ENCODE data around the gene TPRKB.
"Not testable (repeated sequence)": the region's sequence is repeated elsewhere in the genome, so short reads cannot be mapped to it uniquely, and the experiment has no call there.

Gene TPRKB

DNA sequence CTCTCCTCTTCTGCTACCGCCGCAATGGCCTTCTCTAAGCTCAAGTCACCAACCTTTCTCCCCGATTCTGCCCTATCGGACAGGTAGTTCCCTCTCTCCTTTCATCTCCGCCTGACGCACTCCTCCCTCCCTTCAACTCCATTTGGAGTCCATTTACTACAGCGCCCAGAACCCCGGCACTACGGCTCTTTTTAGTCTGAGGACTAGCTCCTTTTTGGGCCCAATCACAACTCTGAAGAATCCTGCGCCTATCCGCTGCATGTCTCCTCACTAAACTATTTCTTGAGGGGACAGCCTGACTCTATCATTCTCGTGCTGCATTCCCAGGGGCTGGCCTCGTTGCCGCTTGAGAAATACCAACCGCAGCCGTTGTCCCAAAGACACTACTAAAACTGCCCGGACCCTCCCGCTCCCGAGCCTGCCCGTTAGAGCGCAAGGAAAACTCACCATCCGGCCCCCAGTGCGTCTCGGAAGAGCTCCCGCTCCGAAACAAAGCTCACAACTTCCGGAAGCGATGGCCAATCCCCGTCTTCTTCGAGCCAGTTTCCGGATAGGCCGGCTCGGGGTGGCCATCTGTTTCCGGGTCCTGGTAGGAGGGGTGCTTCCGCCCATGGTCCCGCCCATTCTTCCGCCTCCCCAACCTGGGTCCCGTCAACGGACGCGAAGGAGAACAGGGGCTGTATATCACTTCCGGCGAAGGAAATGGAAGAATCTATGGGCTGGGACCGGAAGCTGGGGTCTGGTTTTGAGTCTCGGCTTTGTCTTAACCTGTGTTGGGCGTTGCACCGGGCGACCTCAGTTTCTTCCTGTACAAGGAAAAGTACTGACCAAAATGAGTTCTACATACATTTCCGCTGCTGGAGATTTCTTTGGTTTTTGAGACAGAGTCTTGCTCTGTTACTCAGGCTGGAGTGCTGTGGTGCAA is at the start of gene TPRKB:
Gene TPRKB (minus strand): TSS at position 491 of the 925 bp plus-strand sequence. CDS start 2,776 bp downstream, outside the sequence.
- peak within 1 kb of the TSS in 20 of 21 experiments; percentile 59 to 85 (median 76) for H3K27ac ChIP-seq
- peak within 1 kb of the TSS; percentile 67 to 95 (median 76) for H3K4me3 ChIP-seq

GRCh38 chr2:73783883-73784282 is 46.7 kb upstream of the TPRKB start, which contains the start of gene C2orf78:
C2orf78 (plus strand) TSS chr2:73784183; CDS start chr2:73784310, 127 bp downstream.
- not testable (repeated sequence) for H3K27ac ChIP-seq, H3K4me3 ChIP-seq

DNA sequence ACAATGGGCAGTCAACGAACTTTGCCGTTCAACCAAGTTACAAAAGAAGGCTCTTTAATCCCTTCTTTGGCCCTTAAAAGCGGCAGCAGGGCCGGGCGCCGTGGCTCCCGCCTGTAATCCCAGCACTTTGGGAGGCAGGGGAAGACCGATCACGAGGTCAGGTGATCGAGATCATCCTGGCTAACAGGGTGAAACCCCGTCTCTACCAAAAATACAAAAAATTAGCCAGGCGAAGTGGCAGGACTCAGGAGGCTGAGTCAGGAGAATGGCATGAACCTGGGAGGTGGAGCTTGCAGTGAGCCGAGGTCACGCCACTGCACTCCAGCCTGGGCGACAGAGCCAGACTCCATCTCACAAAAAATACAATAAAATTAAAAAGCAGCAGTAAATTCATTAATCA is 46.3 kb upstream of the TPRKB start:
- H3K4me3 ChIP-seq, H3K27ac ChIP-seq: not testable (repeated sequence)

GRCh38 chr2:73780237-73780582 is 43.1 kb upstream of the TPRKB start:
- H3K4me3 ChIP-seq, result peak overlapping the region; percentile 65 to 95 (median 81)
- peak overlapping the region in 16 of 21 experiments; percentile 90 to 99 (median 96) for H3K27ac ChIP-seq

DNA sequence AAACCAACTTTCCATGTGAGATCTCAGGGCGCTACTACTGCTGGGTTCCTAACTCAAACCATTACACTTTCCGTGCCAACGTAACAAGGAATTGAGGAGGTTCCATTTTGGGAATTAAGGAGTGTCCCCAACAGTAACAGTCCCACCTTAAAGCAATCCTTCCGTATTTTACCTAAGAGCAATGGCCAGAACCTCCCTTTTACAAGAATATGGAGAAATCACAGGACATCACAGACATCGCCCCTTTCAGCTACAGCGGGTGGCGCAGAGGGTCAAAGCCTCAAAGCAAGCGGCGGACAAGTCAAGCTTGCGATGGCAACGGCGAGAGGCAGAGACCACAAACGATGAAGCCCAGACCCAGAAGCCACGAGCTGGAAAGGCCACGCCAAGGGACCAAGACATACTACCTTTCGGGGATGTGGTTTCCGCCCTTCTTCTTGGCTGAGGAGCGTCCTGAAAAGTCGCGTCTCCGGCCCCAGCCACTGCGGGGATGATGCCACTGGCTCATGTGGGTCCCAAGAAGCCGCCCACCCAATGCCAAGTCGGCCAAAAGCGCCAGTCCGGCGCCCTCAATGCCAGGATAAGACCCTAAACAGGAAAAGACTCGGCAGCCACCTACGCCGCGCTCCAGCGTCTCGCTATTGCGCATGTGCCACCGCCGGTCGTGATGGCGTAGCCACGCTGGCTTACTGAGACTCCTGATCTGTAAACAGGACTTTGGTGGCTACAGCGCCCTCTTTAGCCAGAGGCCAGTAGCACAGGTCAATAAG is 42.5 kb upstream of the TPRKB start, which contains the start of gene DUSP11:
Gene DUSP11 (minus strand): TSS at position 637 of the 770 bp plus-strand sequence. CDS start 129 bp downstream, at position 508.
- Histone ChIP-seq H3K4me3 (peak within 1 kb of the TSS; percentile 65 to 95 (median 81)), H3K27ac (peak within 1 kb of the TSS; percentile 37 to 99 (median 94))

DNA sequence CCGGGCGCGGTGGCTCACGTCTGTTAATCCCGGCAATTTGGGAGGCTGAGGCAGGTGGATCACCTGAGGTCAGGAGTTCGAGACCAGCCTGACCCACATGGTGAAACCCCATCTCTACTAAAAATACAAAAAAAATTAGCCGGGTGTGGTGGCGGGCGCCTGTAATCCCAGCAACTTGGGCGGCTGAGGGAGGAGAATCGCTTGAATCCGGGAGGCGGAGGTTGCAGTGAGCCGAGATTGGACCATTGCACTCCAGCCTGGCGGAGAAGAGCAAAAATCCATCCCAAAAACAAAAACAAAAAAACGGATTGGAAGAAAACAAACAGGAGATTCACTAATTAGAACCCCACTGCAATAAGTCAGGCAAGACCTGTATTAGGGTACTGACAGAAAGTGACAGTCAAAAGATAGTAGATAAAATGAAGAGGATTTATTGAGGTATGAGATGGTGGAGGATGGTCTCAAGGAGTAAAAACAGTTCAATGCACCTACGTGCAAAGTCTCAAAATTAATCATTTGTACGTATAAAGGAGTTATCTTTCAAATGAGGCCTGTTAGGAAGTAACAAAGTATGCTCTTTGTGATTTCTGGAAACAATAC is 41.8 kb upstream of the TPRKB start:
- Histone ChIP-seq H3K27ac (peak overlapping the region in 19 of 21 experiments; percentile 83 to 99 (median 95)), H3K4me3 (peak overlapping the region; percentile 65 to 95 (median 81))

DNA sequence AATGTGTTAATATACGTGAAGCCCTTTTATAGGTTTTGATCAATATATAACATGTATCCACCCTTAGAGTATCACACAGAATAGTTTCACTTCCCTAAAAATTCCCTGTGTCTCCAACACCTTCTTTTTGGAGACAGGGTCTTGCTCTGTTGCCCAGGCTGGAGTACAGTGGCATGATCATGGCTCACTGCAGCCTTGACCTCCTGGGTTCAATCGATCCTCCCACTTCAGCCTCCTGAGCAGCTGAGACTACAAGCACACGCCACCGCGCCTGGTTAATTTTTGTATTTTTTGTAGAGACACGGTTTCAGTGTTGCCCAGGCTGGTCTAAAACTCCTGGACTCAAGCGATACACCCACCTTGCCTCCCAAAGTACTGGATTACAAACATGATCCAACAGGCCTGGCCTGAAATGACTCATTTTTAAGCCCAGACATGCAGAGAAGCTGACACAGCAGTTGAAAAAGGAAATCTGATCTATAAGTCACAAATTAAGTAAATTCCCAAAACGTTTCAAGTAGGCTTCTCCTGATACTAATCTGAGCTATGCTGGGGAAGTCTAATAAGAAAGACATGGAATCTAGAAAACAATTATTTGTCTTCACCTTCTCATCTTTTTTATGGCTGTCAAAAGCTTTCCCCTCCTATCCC is 39.8 kb upstream of the TPRKB start:
- Histone ChIP-seq H3K27ac (peak overlapping the region in 10 of 21 experiments; percentile 4 to 69 (median 32)), H3K4me3 (no peak overlapping the region)

DNA sequence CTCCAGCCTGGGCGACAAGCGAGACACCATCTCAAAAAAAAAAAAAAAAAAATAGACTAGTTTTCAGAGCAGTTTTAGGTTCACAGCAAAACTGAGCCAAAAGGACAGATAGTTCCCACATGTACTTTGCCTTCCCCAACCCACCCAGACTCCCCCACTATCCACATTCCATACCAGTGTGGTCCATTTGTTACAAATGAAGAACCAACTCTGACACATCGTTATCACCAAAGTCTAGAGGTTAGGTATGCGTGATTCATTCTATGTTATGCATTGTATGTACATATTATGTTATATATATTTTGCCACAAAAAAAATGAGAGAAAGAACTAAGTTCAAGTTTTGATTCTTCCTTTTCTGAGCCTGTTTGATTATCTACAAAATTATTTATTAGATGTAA is 39.2 kb upstream of the TPRKB start:
- Histone ChIP-seq H3K4me3 (no peak overlapping the region), H3K27ac (peak overlapping the region in 2 of 21 experiments; percentile 4 to 5)

GRCh38 chr2:73772819-73773218 is 35.7 kb upstream of the TPRKB start:
- Histone ChIP-seq H3K27ac (no peak overlapping the region), H3K4me3 (no peak overlapping the region)

GRCh38 chr2:73770725-73771124 is 33.6 kb upstream of the TPRKB start:
- Histone ChIP-seq H3K4me3 (no peak overlapping the region), H3K27ac (no peak overlapping the region)

DNA sequence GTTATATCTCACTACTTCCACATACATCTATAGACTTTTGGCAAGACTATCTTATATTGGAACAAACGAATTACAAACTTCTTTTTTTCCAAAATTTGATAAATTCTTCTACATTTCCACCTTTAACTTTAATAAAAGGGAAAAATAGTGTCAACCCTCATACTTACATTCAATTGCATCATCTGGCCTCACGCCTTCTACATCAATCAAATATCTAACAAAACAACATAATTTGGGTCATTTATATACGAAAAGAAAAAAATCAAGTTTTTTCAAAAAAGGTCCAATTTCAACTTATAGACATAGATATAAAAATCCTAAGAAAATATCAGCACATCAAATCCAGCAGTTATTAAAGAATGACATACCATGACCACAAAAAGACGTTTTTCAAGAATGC is 29.8 kb upstream of the TPRKB start:
- Histone ChIP-seq H3K4me3 (no peak overlapping the region), H3K27ac (no peak overlapping the region)

- no peak overlapping the region for H3K27ac ChIP-seq
- H3K4me3 ChIP-seq, result no peak overlapping the region
Observed at GRCh38 chr2:73766349-73766748, 29.2 kb upstream of the TPRKB start.

DNA sequence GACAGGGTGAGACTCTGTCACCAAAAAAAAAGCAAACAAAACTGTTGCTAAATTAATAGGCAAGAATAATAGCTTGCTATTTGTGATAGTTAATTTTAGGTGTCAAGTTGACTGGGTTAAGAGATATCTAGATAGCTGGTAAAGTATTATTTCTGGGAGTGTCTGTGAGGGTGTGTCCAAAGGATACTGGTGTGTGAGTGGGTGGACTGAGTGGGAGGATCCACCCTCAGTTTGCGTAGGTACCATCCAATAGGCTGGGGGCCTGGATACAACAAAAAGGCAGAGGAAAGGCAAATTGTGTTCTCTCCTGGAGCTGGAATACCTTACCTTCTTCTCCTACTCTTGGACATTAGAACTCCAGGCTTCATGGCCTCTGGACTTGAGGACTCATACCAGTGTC is 27.8 kb upstream of the TPRKB start:
- no peak overlapping the region for H3K4me3 ChIP-seq
- H3K27ac ChIP-seq, result no peak overlapping the region

DNA sequence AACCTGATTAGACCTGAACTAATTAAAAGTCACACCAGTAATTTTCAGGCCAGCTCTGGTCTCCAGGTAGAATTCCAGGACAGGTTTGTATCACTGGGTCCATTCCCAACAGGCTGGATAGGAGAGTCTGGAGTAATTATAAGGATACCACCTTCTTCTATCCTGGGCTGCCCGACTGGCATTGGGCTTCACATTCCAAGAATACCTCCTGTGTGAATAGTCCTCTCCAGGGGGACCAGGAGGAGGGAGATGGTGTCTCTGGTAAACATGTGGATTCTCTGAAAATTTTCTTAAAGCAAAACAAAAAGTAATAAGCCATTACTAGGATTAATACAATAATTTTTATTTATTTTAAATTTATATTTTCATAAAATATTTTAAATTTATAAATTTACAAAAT is 25.4 kb upstream of the TPRKB start:
- Histone ChIP-seq H3K27ac (no peak overlapping the region), H3K4me3 (no peak overlapping the region)

DNA sequence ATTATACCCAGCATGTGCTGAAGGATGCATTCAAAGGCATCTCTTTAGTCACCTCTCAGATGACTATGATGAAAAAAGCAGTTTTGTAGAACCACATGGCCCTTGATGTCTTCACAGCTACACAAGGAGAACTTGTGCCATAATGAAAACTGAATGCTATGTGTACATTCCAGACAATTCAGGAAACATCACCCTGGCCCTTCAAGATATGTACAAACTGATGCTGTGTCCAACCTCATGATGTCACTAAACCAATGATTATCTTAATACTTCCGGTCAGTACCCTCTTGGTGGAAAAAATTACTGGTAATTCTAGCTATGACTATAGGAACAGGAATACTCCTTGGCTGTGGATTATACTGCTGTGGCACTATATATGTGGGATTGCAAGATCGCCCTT is 22.8 kb upstream of the TPRKB start:
- Histone ChIP-seq H3K27ac (no peak overlapping the region), H3K4me3 (no peak overlapping the region)

- no peak overlapping the region for H3K27ac ChIP-seq
- H3K4me3 ChIP-seq, result no peak overlapping the region
Observed at GRCh38 chr2:73759285-73759764, 22.2 kb upstream of the TPRKB start.

DNA sequence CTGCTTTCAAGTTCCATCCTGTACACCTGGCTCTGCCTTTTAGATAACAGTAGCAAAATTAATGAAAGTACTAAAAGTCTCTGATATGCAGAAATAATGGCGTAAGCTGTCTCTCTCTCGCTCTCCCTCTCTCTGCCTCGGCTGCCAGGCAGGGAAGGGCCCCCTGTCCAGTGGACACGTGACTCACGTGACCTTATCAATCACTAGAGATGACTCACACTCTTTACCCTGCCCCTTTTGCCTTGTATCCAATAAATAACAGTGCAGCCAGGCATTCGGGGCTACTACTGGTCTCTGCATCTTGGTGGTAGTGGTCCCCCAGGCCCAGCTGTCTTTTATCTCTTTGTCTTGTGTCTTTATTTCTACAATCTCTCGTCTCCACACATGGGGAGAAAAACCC is 17.2 kb upstream of the TPRKB start:
- H3K27ac ChIP-seq, H3K4me3 ChIP-seq: not testable (repeated sequence)

GRCh38 chr2:73749314-73749713 is 12.2 kb upstream of the TPRKB start:
- no peak overlapping the region for H3K4me3 ChIP-seq
- H3K27ac ChIP-seq, result no peak overlapping the region

GRCh38 chr2:73746877-73747208 is 9.7 kb upstream of the TPRKB start:
- Histone ChIP-seq H3K4me3 (no peak overlapping the region), H3K27ac (no peak overlapping the region)
